GM12878 (cell line): ENCODE data around the gene LRCH3. TPM values are rescaled to one million over a fixed set of nuclear protein-coding genes. Genes with fewer than 3 reads are reported as not detected.

Experiments
- BHLHE40 ChIP-seq, 2 experiments: fragments of 450-650 bp in 1 of 2; IDR thresholded peaks; 2 replicates each; pipeline ENCODE4 v1.6.1; 2011 to 2017; ENCODE audit warnings: low read depth in 2 of 2, borderline replicate concordance in 1 of 2, improper control_type of control experiment in 1 of 2, low read length in 1 of 2, mild to moderate bottlenecking in 1 of 2
- KAT2A ChIP-seq: conservative IDR thresholded peaks from 2 replicates; pipeline ENCODE4 v1.6.1; 2011; ENCODE audit warnings: low read depth, low read length; ENCODE audit not compliant: control insufficient read depth
- MYB ChIP-seq: fragments of 150-350 bp; IDR thresholded peaks from 2 replicates; pipeline ENCODE4 v1.6.1; 2014; ENCODE audit warnings: mild to moderate bottlenecking, low read depth, low read length, borderline replicate concordance
- SIN3A ChIP-seq: IDR thresholded peaks from 2 replicates; pipeline ENCODE4 v1.6.1; 2012; ENCODE audit warnings: low read depth, low read length, improper control_type of control experiment
- SIX5 ChIP-seq: IDR thresholded peaks from 2 replicates; pipeline ENCODE4 v1.6.1; 2011; ENCODE audit warnings: mild to moderate bottlenecking, low read depth, low read length, moderate library complexity; ENCODE audit not compliant: severe bottlenecking
- polyA plus RNA-seq, 11 experiments: library from polyadenylated mRNA; depleted of rRNA in 4 of 11; unstranded in 6 of 11; stranded (reverse) in 5 of 11; fragments of >200 nt; fragmentation: Nextera tagmentation in 4 of 11; fragmentation: Illumina TruSeq in 1 of 11; extraction: Ambion mirVana in 4 of 11; extraction: Trizol in 1 of 11; gene quantifications; 1 replicate in 1 of 11; 2 replicates in 10 of 11; pipeline versions ENCODE4 v1.2.1 to v1.2.3, GENCODE V29; 2011 to 2016; ENCODE audit warnings: inconsistent platforms in 2 of 11, missing spikeins in 2 of 11, low read depth in 1 of 11
- total RNA-seq, 4 experiments: library from RNA; depleted of rRNA in 3 of 4; stranded (reverse); fragments of >200 nt in 3 of 4; fragmentation: Illumina TruSeq in 1 of 4; extraction: Trizol in 1 of 4; gene quantifications; 2 replicates each; pipeline versions ENCODE4 v1.2.1 to v1.2.3, GENCODE V29; 2013 to 2021
- TF ChIP-seq, protein P1 (sequence below): fragments of 450-650 bp; formaldehyde crosslinking; IDR thresholded peaks from 2 replicates; pipeline ENCODE4 v1.4.0; 2022; ENCODE audit warnings: mild to moderate bottlenecking, moderate library complexity
- TF ChIP-seq, protein P2 (sequence below): fragments of 450-650 bp; IDR thresholded peaks from 2 replicates; pipeline ENCODE4 v1.6.1; 2018; ENCODE audit warnings: mild to moderate bottlenecking, low read depth, moderate library complexity; ENCODE audit not compliant: partially characterized antibody
- TF ChIP-seq, protein P3 (sequence below): IDR thresholded peaks from 2 replicates; pipeline ENCODE4 v1.6.1; 2012; ENCODE audit warnings: low read depth, low read length, improper control_type of control experiment
- TF ChIP-seq, protein P4 (sequence below): IDR thresholded peaks from 2 replicates; pipeline ENCODE4 v1.6.1; 2012; ENCODE audit warnings: improper control_type of control experiment, low read depth, low read length; ENCODE audit not compliant: insufficient replicate concordance
- TF ChIP-seq, protein P5 (sequence below): IDR thresholded peaks from 2 replicates; pipeline ENCODE4 v1.6.1; 2011; ENCODE audit warnings: borderline replicate concordance, low read depth, mild to moderate bottlenecking, moderate library complexity, low read length; ENCODE audit not compliant: insufficient read depth, poor library complexity, severe bottlenecking

LRCH3 gene
- total and polyA plus RNA-seq, 10 of the 15 experiments (the other 5 are each of a cell fraction or from before 2014, with no cell fraction given), result 3.9 to 136 (median 40.6) TPM

DNA sequence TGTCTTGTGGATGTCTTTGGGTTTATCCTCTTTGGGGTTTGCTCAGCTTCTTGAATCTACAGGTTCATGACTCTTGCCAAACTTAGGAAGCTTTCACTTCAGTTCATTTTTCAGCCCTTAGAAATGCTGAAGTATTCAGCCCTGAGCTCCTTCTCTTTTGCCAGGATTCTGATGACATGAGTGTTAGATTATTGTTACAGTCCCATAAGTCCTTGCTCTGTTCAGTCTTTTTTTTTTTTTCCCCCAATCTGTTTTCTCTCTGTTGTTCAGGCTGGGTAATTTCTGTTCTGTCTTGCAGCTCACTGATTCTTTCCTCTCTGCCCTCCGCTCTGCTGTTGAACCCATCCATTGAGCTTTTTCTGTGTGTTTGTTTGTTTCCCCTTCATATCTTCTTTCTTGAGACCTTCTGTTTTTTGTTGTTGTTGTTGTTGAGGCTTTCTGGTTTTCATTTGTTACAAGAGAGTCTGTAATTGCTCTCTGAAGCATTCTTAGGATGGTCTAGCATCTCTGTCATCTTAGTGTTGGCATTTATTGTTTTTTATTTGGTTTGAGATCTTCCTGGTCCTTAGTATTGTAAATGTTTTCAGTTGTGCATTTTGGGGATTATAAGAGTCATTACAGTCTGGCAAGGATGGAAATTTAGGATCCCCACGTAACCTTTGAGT is 18.4 kb downstream of the LRCH3 start (continued):
- TF ChIP-seq, protein P1, sequence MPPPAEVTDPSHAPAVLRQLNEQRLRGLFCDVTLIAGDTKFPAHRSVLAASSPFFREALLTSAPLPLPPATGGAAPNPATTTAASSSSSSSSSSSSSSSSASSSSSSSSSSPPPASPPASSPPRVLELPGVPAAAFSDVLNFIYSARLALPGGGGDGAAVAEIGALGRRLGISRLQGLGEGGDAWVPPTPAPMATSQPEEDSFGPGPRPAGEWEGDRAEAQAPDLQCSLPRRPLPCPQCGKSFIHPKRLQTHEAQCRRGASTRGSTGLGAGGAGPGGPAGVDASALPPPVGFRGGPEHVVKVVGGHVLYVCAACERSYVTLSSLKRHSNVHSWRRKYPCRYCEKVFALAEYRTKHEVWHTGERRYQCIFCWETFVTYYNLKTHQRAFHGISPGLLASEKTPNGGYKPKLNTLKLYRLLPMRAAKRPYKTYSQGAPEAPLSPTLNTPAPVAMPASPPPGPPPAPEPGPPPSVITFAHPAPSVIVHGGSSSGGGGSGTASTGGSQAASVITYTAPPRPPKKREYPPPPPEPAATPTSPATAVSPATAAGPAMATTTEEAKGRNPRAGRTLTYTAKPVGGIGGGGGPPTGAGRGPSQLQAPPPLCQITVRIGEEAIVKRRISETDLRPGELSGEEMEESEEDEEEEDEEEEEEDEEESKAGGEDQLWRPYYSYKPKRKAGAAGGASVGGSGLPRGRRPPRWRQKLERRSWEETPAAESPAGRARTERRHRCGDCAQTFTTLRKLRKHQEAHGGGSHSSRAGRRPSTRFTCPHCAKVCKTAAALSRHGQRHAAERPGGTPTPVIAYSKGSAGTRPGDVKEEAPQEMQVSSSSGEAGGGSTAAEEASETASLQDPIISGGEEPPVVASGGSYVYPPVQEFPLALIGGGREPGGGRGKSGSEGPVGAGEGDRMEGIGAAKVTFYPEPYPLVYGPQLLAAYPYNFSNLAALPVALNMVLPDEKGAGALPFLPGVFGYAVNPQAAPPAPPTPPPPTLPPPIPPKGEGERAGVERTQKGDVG (CRISPR knock-in tag), result no peak
- no peak for TF ChIP-seq SIX5
- TF ChIP-seq BHLHE40 (IDR thresholded peaks at IDR 0.05; ENCODE audit: borderline replicate concordance in 1 of 2, low read depth in 2 of 2, low read length in 1 of 2), result no peak
- TF ChIP-seq, protein P2, sequence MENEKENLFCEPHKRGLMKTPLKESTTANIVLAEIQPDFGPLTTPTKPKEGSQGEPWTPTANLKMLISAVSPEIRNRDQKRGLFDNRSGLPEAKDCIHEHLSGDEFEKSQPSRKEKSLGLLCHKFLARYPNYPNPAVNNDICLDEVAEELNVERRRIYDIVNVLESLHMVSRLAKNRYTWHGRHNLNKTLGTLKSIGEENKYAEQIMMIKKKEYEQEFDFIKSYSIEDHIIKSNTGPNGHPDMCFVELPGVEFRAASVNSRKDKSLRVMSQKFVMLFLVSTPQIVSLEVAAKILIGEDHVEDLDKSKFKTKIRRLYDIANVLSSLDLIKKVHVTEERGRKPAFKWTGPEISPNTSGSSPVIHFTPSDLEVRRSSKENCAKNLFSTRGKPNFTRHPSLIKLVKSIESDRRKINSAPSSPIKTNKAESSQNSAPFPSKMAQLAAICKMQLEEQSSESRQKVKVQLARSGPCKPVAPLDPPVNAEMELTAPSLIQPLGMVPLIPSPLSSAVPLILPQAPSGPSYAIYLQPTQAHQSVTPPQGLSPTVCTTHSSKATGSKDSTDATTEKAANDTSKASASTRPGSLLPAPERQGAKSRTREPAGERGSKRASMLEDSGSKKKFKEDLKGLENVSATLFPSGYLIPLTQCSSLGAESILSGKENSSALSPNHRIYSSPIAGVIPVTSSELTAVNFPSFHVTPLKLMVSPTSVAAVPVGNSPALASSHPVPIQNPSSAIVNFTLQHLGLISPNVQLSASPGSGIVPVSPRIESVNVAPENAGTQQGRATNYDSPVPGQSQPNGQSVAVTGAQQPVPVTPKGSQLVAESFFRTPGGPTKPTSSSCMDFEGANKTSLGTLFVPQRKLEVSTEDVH, result no peak
- TF ChIP-seq, protein P3, sequence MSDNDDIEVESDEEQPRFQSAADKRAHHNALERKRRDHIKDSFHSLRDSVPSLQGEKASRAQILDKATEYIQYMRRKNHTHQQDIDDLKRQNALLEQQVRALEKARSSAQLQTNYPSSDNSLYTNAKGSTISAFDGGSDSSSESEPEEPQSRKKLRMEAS, result no peak
- no peak for TF ChIP-seq SIN3A
- TF ChIP-seq MYB, result no peak
- TF ChIP-seq KAT2A, result no peak
- TF ChIP-seq, protein P4, sequence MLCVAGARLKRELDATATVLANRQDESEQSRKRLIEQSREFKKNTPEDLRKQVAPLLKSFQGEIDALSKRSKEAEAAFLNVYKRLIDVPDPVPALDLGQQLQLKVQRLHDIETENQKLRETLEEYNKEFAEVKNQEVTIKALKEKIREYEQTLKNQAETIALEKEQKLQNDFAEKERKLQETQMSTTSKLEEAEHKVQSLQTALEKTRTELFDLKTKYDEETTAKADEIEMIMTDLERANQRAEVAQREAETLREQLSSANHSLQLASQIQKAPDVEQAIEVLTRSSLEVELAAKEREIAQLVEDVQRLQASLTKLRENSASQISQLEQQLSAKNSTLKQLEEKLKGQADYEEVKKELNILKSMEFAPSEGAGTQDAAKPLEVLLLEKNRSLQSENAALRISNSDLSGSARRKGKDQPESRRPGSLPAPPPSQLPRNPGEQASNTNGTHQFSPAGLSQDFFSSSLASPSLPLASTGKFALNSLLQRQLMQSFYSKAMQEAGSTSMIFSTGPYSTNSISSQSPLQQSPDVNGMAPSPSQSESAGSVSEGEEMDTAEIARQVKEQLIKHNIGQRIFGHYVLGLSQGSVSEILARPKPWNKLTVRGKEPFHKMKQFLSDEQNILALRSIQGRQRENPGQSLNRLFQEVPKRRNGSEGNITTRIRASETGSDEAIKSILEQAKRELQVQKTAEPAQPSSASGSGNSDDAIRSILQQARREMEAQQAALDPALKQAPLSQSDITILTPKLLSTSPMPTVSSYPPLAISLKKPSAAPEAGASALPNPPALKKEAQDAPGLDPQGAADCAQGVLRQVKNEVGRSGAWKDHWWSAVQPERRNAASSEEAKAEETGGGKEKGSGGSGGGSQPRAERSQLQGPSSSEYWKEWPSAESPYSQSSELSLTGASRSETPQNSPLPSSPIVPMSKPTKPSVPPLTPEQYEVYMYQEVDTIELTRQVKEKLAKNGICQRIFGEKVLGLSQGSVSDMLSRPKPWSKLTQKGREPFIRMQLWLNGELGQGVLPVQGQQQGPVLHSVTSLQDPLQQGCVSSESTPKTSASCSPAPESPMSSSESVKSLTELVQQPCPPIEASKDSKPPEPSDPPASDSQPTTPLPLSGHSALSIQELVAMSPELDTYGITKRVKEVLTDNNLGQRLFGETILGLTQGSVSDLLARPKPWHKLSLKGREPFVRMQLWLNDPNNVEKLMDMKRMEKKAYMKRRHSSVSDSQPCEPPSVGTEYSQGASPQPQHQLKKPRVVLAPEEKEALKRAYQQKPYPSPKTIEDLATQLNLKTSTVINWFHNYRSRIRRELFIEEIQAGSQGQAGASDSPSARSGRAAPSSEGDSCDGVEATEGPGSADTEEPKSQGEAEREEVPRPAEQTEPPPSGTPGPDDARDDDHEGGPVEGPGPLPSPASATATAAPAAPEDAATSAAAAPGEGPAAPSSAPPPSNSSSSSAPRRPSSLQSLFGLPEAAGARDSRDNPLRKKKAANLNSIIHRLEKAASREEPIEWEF, result no peak
- TF ChIP-seq, protein P5, sequence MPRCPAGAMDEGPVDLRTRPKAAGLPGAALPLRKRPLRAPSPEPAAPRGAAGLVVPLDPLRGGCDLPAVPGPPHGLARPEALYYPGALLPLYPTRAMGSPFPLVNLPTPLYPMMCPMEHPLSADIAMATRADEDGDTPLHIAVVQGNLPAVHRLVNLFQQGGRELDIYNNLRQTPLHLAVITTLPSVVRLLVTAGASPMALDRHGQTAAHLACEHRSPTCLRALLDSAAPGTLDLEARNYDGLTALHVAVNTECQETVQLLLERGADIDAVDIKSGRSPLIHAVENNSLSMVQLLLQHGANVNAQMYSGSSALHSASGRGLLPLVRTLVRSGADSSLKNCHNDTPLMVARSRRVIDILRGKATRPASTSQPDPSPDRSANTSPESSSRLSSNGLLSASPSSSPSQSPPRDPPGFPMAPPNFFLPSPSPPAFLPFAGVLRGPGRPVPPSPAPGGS, result no peak
- TF ChIP-seq, all 136 proteins: peak for 0
